Ishikawa (cell line): Measurements from ENCODE around the gene SAMD8.

ENCODE experiments used
- CEBPB ChIP-seq: IDR thresholded peaks from 2 replicates; pipeline ENCODE4 v1.6.1; 2012
- CREB1 ChIP-seq: IDR thresholded peaks from 2 replicates; pipeline ENCODE4 v1.6.1; 2012; ENCODE audit warnings: low read depth
- EGR1 ChIP-seq: IDR thresholded peaks from 2 replicates; pipeline ENCODE4 v1.6.1; 2012
- EP300 ChIP-seq: IDR thresholded peaks from 2 replicates; pipeline ENCODE4 v1.6.1; 2012; ENCODE audit warnings: borderline replicate concordance
- FOXM1 ChIP-seq: IDR thresholded peaks from 2 replicates; pipeline ENCODE4 v1.6.1; 2012; ENCODE audit warnings: low read depth, borderline replicate concordance
- MAX ChIP-seq: IDR thresholded peaks from 2 replicates; pipeline ENCODE4 v1.6.1; 2012
- NFIC ChIP-seq: IDR thresholded peaks from 2 replicates; pipeline ENCODE4 v1.6.1; 2012
- RAD21 ChIP-seq: IDR thresholded peaks from 2 replicates; pipeline ENCODE4 v1.6.1; 2012; ENCODE audit warnings: low read depth
- TAF1 ChIP-seq: IDR thresholded peaks from 2 replicates; pipeline ENCODE4 v1.6.1; 2012; ENCODE audit warnings: low read depth, mild to moderate bottlenecking
- TCF12 ChIP-seq: IDR thresholded peaks from 2 replicates; pipeline ENCODE4 v1.6.1; 2012; ENCODE audit warnings: low read depth
- TEAD4 ChIP-seq: IDR thresholded peaks from 2 replicates; pipeline ENCODE4 v1.6.1; 2012
- YY1 ChIP-seq: IDR thresholded peaks from 2 replicates; pipeline ENCODE4 v1.6.1; 2012; ENCODE audit warnings: low read depth
- ZBTB7A ChIP-seq: IDR thresholded peaks from 2 replicates; pipeline ENCODE4 v1.6.1; 2012; ENCODE audit warnings: low read depth
- TF ChIP-seq, protein P1 (sequence below): IDR thresholded peaks from 2 replicates; pipeline ENCODE4 v1.6.1; 2012; ENCODE audit warnings: low read depth, mild to moderate bottlenecking
- TF ChIP-seq, protein P2 (sequence below): IDR thresholded peaks from 2 replicates; pipeline ENCODE4 v1.6.1; 2012

SAMD8 gene

DNA sequence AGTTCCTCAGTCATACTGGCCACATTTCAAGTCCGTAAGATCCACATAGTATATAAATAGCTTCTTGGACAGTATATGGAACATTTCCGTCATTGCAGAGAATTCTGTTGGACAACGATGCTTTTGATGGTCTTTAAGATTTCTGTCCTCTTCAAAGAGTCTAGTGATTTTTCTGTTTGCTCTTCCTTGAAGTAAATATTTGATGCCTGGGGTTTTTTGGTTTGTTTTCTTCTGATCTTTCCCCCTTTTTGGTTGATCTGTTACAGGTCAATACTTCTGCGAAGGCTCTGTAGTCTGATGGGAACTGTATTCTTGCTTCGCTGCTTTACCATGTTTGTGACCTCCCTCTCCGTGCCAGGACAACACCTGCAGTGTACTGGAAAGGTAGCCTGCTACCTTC is 56.8 kb downstream of the SAMD8 start:
- no peak for TF ChIP-seq ZBTB7A
- TF ChIP-seq CEBPB = no peak
- no peak for TF ChIP-seq CREB1
- TF ChIP-seq RAD21 = no peak

DNA sequence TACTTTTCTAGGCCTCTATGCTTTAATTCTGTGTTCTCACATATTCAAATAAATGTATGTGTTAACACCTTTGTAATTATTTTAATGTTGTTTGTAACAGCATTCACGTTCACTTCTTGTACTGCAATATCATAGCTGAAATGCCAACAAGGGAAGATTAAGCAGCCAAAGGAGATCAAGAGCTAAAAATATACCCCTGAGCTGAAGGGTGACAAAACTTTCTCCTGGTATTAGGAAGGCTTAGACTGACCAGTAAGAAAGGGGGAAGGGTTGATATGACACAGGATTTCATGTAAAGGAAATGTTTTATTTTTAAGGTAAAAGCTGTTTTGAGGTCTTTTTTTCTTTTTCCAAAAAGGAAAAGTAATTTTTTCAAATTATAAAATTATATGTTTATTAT is 58.8 kb downstream of the SAMD8 start:
- TF ChIP-seq EP300 (no peak), FOXM1 (no peak), TAF1 (no peak), MAX (no peak), CREB1 (no peak), NFIC (no peak), ZBTB7A (no peak), YY1 (no peak), TCF12 (no peak), TEAD4 (no peak), EGR1 (no peak), CEBPB (no peak), RAD21 (no peak)
- TF ChIP-seq, protein P1, sequence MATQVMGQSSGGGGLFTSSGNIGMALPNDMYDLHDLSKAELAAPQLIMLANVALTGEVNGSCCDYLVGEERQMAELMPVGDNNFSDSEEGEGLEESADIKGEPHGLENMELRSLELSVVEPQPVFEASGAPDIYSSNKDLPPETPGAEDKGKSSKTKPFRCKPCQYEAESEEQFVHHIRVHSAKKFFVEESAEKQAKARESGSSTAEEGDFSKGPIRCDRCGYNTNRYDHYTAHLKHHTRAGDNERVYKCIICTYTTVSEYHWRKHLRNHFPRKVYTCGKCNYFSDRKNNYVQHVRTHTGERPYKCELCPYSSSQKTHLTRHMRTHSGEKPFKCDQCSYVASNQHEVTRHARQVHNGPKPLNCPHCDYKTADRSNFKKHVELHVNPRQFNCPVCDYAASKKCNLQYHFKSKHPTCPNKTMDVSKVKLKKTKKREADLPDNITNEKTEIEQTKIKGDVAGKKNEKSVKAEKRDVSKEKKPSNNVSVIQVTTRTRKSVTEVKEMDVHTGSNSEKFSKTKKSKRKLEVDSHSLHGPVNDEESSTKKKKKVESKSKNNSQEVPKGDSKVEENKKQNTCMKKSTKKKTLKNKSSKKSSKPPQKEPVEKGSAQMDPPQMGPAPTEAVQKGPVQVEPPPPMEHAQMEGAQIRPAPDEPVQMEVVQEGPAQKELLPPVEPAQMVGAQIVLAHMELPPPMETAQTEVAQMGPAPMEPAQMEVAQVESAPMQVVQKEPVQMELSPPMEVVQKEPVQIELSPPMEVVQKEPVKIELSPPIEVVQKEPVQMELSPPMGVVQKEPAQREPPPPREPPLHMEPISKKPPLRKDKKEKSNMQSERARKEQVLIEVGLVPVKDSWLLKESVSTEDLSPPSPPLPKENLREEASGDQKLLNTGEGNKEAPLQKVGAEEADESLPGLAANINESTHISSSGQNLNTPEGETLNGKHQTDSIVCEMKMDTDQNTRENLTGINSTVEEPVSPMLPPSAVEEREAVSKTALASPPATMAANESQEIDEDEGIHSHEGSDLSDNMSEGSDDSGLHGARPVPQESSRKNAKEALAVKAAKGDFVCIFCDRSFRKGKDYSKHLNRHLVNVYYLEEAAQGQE = no peak
- TF ChIP-seq, protein P2, sequence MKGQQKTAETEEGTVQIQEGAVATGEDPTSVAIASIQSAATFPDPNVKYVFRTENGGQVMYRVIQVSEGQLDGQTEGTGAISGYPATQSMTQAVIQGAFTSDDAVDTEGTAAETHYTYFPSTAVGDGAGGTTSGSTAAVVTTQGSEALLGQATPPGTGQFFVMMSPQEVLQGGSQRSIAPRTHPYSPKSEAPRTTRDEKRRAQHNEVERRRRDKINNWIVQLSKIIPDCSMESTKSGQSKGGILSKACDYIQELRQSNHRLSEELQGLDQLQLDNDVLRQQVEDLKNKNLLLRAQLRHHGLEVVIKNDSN = no peak

- TF ChIP-seq CEBPB (no peak), NFIC (no peak), TEAD4 (no peak), MAX (no peak), CREB1 (no peak), TAF1 (no peak), RAD21 (no peak), TCF12 (no peak), FOXM1 (no peak), YY1 (no peak), EP300 (no peak), EGR1 (no peak), ZBTB7A (no peak)
- TF ChIP-seq, protein P1 = no peak
- TF ChIP-seq, protein P2 = no peak
Observed at GRCh38 chr10:75175046-75175445, 63.6 kb downstream of the SAMD8 start.

DNA sequence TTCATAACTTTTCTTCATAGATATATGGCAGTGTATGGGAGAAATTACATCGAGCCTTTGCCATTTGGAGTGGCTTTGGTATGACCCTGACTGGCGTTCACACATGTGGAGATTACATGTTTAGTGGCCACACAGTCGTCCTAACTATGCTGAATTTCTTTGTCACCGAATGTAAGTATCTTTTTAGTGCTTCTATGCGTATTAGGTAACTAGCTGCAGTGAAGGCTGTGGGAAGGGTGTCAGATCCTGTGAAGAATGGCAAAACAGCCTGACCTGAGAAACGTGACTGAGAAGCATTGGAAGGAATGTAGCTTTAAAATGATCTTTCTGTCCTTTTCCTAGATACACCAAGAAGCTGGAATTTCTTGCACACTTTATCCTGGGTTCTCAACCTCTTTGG is 64.6 kb downstream of the SAMD8 start:
- TF ChIP-seq EGR1 (no peak), CREB1 (no peak), RAD21 (no peak), TAF1 (no peak), YY1 (no peak), TEAD4 (no peak), CEBPB (no peak), EP300 (no peak), MAX (no peak), ZBTB7A (no peak), TCF12 (no peak), FOXM1 (no peak), NFIC (no peak)
- TF ChIP-seq, protein P1 = no peak
- TF ChIP-seq, protein P2 = no peak
